ENCODE measurements around the gene C19orf12.
"Not testable (repeated sequence)": the region's sequence is repeated elsewhere in the genome, so short reads cannot be mapped to it uniquely, and the experiment has no call there.

The C19orf12 gene

DNA sequence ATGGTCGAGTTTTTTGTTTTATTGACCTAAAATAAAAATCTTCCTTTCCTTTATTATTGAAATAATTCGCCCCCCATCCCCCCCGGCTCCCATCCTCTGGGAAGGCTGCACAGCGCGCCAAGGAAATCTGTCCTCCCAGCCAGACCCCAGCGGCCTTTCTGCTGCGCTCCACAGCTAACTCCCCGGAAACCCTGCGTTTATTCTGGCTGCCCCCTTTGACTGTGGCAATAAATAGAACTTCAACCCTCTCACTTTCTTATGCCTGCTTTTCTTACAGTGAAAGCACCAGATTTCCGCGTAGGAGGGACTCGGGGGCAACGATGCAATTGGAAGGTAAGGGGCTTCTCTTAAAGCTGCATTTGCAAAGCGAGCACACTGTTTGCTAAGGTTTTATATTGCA lies 9.7 kb upstream of the C19orf12 start:
- no peak for DNase-seq

DNA sequence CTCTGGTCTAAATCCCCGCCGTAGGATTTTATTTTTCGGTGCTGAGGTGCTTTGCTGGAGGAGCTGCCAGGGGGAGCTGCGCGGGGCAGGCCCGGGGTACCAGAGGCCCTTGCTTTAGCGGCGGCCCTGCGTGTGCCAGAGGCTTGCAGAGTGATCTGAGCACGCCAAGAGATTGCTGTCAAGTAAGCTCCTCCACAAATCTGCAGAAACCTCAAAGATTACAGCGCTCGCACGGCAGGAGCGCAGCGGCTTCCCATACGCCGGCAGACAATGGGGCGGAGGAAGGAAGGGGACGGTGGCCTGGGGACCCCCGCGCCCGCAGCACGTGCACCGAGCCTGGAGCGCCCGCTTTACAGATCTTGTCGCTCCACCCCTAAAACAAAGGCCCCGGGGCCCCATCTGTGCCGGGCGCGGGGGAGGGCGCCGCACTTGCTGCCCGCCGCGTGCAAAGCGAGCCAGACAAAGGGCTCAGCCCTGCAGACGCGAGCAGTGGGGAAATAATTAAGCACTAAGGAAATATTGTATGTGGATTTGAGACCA lies 9.1 kb upstream of the C19orf12 start:
- peak; percentile 47 for DNase-seq

DNA sequence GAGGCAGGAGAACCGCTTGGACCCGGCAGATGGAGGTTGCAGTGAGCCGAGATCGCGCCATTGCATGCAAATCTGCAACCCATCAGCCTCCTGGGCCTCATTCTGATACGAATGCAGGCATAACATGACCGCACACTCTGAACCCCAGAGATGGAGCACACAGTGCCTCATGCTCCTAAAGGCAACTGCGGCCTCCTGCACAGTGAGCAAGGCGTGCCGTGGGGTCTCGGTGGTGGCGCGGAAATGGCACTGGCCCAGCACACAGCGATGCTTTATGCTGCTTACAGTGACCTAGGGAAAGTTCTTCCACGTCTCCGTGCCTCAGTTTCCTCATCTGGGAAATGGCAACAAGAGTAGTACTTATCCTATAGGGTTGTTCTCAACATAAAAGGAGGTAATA lies 2.0 kb upstream of the C19orf12 start:
- DNase-seq, result no peak

DNA sequence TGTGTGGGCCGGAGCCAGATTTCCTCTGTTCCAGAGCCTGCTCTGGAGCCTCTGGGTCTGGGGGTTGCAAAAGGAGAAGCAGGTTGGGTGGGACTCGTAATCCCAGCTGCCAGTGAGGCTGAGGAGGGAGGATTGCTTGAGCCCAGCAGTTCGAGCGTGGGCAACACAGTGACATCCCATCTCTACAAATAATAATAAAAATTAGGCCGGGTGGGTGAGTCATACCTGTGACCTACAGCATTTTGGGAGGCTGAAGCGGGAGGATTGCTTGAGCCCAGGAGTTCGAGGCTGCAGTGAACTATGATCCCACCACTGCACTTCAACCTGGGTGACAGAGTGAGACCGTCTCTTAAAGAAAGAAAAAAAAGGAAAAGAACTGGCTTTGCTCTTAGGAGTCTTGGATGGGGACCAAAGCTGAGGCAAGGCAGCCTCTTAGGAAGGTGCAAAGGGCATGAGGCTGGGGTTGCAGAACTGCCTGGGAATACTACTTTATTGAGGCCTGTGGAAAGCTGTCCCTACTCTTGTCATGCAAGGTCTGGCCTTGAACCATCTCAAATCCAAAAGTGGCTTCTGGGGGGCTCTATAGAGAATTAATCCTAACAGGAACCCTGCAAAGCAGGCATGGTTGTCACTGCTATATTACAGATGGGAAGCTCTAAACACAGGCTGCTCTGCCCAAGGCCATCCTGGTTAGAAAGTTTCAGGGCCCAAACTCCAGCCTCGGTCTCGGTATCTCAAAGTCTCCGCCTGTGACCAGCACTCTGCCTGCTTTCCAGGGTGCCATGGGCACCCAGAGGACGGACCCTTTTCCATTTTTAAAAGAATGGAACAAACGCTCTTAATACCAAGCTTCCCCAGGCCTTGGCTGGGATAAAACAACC lies 880 bp upstream of the C19orf12 start:
- DNase-seq, result peak; percentile 42

DNA sequence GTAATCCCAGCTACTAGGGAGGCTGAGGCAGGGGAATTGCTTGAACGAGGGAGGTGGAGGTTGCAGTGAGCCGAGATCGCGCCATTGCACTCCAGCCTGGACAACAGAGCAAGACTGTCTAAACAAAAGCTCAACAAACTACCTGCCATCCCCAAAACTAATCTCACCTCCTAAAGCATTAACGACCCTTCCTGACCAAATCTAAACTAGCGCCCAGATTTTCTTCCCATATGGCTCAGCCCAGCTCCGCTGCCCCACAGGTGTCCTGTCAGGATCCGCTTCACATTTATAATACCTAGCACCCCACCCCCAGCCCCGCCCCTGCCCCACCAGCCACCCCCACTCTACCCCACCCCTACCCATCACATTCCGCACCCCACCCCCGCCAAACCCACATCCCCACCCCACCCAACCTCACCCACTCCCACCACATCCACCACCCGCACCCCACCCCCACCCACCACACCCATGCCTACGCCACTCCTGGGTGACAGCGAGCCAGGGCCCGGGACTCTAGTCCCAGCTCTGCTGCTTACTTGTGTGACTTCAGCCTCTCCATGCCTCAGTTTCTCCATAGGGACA lies 599 bp downstream of the C19orf12 start:
- DNase-seq, result peak; percentile 58

DNA sequence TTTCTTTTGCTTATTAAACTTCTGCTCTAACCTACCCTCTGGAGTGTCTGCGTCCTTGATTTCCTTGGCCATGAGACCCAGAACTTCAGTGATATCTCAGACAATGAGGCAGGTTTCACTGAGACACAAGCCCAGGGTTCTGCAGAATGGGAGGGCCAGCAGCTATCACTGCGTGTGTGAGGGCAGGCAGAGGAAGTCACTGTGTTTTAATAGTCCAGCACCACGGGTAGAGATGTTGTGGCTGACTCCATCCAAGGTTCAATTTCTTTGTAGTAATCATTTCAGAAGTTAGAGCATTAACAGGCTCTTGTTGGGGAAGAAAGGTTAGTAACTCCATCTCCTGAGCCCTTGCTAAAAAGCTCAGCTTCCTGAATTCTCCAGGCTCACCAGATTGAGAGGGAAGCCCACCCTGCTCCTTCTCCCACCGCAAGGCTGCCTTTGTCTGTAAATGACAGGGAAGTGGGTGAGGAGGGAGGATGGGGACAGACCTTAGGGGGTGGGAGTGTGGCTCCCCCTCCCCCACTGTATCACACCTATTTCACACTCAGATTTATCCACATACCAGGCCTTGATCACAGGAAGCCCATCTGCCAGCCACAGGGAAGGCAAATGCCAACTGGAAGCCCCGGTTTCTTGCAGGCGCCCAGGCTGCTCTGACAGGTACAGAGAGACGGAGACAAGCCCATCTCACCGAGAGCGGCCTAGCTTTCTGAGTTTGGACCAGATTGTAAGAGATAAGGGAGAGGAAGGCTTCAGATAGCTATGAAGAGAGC lies 2.1 kb downstream of the C19orf12 start:
- DNase-seq, result peak; percentile 23

DNA sequence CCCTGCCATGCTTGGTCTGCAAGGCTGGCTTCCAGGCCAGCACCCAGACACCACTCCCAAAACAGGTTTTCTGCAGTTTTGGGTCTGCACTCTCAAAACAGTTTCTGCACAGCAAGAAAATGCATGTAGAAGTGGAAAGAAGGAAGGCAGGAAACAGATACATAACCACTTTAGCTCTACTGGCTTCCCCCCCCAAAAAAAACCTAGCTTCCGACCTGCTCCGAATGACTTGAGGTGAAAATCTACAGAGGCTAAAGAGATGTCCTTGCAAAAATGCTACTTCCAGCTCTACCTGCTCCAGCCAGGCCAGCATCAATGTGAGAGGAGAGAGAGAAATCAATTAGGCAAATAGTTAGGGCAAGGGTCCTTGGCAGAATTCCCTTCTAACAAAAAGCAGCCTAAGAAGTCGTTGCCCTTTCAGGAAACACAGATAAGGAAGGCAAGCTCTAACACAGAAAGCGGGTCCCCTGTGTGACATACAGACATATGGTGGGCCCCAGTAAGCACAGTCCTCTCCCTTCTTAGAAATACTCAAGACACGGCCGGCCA lies 3.4 kb downstream of the C19orf12 start:
- DNase-seq, result peak; percentile 19

DNA sequence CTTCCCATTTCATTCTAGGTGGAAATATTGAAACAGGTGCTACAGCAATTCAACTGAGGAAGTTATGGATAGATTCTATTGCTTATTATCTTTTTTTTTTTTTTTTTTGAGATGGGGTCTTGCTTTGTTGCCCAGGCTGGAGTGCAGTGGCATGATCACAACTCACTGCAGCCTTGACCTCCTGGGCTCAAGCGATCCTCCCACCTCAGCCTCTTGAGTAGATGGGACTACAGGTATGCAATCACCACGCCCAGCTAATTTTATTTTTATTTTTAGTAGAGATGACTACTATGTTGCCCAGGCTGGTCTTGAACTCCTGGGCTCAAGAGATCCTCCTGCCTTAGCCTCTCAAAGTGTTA lies 5.6 kb downstream of the C19orf12 start:
- DNase-seq, result not testable (repeated sequence)

DNA sequence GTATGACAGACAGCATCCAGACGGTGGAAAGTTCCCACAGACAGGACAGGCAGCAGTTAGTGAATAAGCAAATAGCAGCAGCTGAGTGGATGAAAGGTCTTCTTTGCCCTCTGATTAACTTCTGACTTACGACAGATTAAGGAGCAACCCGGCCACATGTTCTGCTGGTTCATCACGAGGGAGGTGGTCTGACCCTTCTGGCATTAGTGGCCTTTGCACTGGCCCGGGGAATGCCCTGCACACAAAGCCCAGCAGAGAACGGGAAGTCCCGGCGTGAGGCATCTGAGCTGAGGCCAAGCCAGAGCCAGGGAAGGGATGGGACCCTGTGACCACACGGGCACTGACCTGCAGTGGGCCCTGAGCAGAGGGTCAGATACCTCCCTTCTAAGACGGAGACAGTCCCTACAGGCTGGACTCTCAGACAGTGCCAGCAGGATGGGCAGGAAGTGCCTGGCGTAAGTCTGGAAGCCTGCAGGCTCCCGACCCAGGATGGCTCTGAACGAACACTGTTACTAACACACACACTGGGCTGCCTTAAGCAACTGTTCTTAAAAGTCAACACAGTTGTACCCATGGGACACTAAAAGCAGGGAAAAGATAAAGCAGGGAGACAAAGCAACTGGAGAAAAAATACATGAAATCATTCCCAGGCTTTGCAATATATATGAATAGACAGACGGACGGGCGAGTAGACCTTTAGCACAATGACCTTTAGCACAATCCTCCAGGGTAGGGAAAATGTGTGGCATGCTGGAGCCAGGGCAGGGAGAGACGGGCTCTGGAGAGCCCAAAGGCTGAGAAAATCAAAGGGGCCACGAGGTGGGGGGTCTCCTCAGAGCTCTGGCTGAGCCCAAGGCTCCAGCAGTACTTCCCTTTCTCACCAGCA lies 6.3 kb downstream of the C19orf12 start:
- no peak for DNase-seq

DNA sequence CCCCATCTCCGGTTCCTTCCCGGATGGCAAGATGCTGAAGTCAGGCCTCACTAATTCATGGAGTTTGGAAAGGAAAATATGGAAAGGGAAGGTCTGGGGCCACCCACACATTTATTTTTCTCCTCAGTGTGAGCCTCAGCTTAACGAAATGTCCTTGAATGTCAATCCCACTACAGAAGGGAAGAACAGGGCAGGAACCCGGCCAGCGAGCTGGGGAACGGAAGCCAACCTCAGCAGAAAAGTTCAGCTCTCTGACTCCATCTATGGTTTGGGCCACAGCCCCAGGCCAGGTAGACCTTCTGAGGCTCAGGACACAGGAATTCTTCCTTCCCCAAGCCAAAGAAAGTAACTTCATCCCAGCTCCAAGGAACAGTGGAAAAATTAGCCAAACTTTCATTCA lies 8.4 kb downstream of the C19orf12 start:
- DNase-seq, result no peak

DNA sequence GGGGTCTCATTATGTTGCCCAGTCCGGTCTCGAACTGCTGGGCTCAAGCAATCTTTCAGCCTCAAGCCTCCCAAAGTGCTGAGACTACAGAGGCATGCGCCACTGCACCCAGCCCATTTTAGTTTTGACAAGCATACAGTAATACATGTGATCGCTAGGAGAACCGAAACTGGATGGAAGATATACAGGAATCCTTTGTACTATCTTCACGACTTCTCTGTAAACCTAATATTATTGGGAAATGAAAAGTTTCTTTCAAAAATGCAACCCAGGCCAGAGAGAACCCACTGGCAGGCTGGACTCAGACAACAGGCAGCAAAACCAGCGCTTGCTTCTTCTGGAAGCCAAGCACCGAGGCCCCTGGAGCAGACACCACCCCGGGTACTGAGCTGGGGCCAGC lies 9.4 kb downstream of the C19orf12 start:
- DNase-seq, result no peak

DNA sequence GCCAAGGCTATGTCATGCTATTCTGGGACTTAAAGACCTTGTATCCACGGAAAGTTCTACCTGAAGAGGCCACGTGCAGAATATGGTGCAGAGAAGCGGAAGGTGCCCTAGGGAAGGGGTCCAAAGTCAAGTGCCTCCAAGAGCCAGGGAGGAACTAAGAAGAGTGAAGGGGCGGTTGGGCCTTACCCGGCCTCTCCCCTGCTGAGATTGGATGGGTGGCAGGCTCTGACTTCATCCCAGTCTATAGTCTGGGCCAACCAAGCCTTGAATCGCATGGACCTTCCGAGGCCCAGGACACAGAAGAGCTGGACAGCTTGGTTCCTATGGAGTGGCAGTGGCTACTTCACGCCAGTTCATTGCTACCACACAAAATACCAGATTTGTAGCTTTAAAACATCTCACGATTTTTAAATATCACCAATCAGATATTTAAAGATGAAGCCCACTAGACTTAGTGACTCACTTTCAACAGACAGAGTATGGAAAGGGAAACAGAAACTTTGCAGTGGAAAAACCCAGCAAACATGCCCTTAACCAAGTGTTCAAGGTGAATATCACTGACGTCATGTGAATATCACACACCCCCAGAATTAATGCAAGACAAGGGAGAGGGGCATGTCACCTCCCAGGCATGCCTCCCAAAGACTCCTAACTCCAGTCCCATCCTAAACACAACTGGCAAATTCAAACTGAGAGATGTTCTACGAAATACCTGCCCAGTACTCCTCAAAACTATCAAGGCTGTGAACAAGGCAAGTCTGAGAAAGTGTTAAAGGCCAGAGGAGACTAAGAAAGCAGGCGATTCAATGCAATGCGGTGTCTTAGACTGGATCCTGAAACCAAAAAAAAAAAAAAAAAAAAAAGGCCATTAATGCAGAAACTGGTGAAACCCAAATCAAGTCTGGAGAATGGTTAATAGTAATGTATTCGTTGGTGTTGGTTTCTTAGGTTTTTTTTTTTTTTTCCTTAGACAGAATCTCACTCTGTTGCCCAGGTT lies 10.2 kb downstream of the C19orf12 start:
- DNase-seq, result no peak

DNA sequence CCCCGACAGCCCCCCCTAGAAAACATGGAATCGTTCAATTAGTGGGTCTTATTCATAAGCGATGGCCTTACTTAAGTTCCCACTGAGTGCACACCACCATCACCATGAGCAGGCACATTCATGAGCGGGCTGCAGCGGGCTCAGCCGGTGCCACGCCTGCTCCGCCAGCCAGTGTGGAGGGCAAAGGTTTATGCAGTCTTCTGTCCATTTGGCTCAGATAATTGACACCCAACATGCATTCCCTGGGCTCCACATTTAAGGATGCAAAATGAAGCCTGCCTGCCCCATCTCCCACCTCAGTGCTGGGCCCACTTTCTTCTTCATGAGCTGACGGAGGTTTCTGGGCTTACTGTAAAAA lies 12.1 kb downstream of the C19orf12 start:
- no peak for DNase-seq

DNA sequence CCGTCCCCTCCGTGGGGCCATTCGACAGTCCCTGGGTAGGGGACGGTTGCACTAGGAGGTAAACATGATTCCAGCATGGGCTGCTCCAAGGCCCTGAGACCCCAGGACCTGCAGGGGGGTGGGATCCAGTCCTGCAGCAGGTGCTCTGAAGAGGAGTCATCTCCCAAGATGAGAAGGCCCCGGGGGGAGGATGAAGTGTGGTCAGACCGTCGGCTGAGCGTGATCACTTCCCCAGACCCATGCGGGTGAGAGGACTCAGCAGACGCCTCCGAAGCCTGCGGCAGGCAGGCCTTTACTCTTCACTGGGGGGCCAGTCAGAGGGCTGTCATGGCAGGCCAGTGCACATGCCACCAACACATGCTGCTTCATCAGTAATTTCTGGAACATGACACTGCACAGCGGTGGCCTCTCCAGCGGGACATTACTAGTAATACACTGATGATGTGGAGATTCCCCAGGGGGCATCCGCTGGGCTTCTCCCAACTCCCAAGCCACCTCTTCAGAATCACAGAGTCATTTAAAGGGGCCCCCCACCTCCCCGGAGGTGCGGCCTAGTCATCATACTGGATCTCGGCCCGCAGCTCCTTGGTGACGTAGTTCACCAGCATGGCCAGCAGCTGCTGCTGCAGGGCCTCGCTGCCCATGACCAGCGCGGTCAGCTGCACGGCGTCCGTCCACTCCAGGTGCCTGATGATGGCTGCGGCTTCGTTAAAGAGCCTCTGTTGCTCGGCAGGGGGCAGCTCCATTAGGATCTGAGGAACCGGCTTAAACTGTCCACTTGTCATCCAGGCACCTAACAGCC lies 12.7 kb downstream of the C19orf12 start:
- no peak for DNase-seq

DNA sequence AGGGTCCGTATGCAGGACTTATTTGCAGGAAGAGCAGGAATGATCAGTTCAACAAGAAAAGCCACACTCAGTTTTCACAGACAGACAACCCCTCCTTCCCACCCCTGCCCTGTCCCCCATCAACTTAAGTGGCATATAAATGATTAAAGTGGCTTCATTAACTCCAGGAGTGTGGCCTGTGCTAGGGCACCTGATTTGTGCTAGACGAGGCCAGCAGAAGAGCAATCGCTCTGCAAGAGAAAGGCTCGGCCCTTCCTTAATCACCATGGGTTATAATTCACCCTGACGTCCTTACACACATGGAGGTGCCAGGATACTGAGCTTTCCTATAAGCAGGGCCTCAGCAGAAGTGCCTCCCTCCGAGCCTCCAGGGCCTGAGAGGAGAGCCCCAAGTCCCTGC lies 14.6 kb downstream of the C19orf12 start:
- no peak for DNase-seq

DNA sequence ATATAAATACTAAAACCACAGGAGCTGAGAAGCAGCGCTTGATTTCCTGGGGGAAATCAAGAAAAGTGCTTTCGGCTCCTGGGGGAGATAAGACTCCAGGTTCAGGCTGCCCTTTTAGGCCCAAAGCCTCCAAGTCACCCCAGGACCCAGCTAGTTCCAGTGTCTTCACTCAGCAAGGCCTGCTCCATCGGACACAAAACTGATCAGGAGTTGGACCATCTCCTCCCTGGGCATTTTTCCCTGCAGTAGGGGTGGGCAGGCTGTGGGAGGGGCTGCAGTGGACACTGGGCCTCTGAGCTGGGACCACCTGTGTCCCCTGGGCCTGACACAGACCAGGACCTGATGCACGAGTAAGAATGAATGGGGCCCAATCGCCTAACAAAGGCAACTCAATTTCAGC lies 15.2 kb downstream of the C19orf12 start:
- no peak for DNase-seq

DNA sequence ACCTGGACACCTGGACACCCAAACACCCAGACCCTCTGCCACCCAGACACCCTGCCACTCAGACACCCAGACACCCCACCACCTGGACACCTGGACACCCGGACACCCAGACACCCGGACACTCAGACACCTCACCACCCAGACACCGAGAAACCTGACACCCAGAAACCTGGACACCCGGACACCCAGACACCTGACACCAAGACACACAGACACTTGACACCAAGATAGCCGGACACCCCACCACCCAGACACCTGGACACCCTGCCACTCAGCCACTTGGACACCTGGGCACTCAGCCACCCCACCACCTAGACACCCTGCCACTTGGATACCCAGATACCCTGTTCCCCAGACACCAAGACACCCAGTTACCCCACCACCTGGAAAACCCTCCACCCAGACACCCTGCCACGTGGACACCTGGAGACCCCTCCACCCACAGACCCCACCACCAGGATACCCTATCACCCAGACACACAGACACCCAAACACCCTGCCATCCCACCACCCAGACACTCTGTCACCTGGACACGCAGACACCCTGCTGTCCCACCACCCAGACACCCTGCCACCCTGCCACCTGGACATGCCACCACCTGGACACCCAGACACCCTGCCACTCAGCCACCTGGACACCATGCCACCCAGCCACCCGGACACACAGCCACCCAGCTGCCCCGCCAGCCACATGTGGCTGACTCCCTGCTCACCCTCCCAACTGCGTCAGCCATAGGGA lies 17.4 kb downstream of the C19orf12 start:
- no peak for DNase-seq

DNA sequence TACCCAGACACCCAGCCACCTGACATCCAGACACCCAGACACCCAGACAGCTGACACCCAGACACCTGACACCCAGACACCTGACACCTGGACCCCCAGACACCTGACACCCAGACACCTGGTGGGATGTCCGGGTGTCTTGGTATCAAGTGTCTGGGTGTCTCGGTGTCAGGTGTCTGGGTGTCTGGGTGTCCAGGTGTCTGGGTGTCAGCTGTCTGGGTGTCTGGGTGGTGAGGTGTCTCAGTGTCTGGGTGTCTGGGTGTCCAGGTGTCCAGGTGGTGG lies 18.6 kb downstream of the C19orf12 start:
- DNase-seq, result no peak

DNA sequence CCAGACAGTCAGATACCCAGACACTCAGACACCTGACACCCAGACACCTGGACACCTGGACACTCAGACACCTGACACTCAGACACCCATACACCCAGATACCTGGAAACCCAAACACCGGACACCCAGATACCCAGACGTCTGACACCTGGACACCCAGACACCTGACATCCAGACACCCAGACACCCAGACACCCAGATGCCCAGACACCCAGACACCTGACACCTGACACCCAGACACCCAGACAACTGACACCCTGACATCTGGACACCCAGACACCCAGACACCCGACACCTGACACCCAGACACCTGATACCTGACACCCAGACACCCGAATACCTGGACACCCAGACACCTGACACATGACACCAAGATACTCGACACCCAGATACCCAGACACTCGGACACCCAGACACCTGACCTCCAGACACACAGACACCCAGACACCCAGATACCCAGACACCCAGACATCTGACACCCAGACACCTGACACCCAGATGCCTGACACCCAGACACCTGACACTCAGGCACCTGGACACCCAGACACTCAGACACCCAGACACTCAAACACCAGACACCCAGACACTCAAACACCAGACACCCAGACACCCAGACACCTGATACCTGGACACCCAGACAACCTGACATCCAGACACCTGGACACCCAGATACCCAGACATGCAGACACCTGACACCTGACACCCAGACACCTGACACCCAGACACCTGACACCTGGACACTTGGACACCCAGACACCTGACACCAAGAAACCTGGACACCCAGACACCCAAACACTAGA lies 19.1 kb downstream of the C19orf12 start:
- no peak for DNase-seq

All from hematopoietic multipotent progenitor cell treated with erythropoietin and hydrocortisone succinate and interleukin-3 and kit ligand, for 6 days (in vitro differentiated cells).